Panc1 (cell line): ENCODE data around the gene FGFRL1.

Experiments used
- CTCF ChIP-seq: fragments of 450-650 bp; IDR thresholded peaks from 2 replicates; pipeline ENCODE4 v1.5.1; 2017; ENCODE audit warnings: mild to moderate bottlenecking
- TCF7L2 ChIP-seq: IDR thresholded peaks from 2 replicates; pipeline ENCODE4 v1.6.1; 2011; ENCODE audit warnings: mild to moderate bottlenecking, low read depth, low read length, inconsistent platforms

GRCh38 chr4:1004071-1004418 is 7.4 kb upstream of the FGFRL1 start:
- TF ChIP-seq TCF7L2 (no peak), CTCF (no peak)
